Endothelial cell of umbilical vein (primary cell): ENCODE measurements around the gene ARL8B. TPM values are rescaled to one million over a fixed set of nuclear protein-coding genes. Genes with fewer than 3 reads are reported as not detected.

Source experiments
- BruUV-seq: library from RNA; stranded (reverse); fragments of 400-500 nt; replicated peaks from 2 replicates; lab custom pipeline; 2021; lab: Mats Ljungman, UMichigan
- CTCF ChIA-PET: fragments of 300-600, 350-600 bp; sonication (Branson Sonifier 250); formaldehyde crosslinking; loops from one replicate; lab custom pipeline; 2021; ENCODE audit warnings: antibody characterized with exemption, inconsistent platforms; lab: Charles Lee
- POLR2A ChIA-PET: fragments of 300-600, 350-600 bp; sonication (Branson Sonifier 250); formaldehyde crosslinking; loops from one replicate; lab custom pipeline; 2021; ENCODE audit warnings: antibody characterized with exemption, inconsistent platforms; lab: Charles Lee
- DNase-seq: peaks from one replicate; pipeline ENCODE4 v3.0.0-alpha.2; 2011; ENCODE audit warnings: low read depth, low spot score
- FAIRE-seq: peaks from 2 replicates; lab custom pipeline; 2011; peaks lifted over from hg19 to GRCh38; lab: Jason Lieb, UNC
- H2AFZ ChIP-seq: 2 replicates; pipeline ENCODE4 v1.6.0; 2012; ENCODE audit warnings: low read depth, low read length, control low read depth, inconsistent platforms
- H3K27ac ChIP-seq: 2 replicates; pipeline ENCODE4 v1.5.1; 2011; ENCODE audit warnings: low read depth, mild to moderate bottlenecking, control low read depth, low read length, moderate library complexity; ENCODE audit not compliant: insufficient read depth
- H3K27me3 ChIP-seq, 2 experiments: 2 replicates each; pipeline versions ENCODE4 v1.6.0 to v1.6.1; 2011; ENCODE audit warnings: low read length in 2 of 2, mixed read lengths in 1 of 2; ENCODE audit not compliant: control insufficient read depth in 2 of 2, insufficient read depth in 2 of 2
- H3K36me3 ChIP-seq, 2 experiments: 2 replicates in 1 of 2; 3 replicates in 1 of 2; pipeline ENCODE4 v1.5.1; 2011; ENCODE audit warnings: low read length in 2 of 2, mild to moderate bottlenecking in 1 of 2, moderate library complexity in 1 of 2; ENCODE audit not compliant: control insufficient read depth in 2 of 2, insufficient read depth in 2 of 2; ENCODE audit errors: extremely low read depth in 1 of 2
- H3K4me1 ChIP-seq: 3 replicates; pipeline ENCODE4 v1.5.1; 2011; ENCODE audit warnings: mild to moderate bottlenecking, low read length; ENCODE audit not compliant: control insufficient read depth, insufficient read depth; ENCODE audit errors: extremely low read depth
- H3K4me2 ChIP-seq: 2 replicates; pipeline ENCODE4 v1.6.1; 2011; ENCODE audit warnings: low read length, control low read depth, mixed read lengths; ENCODE audit not compliant: insufficient read depth
- H3K4me3 ChIP-seq, 3 experiments: fragments of 200-600 bp in 1 of 3; sonication (generic), shearing (Covaris generic) in 1 of 3; replicated peaks in 1 of 3; 2 replicates each; pipeline ENCODE4 v1.5.1; 2011 to 2016; ENCODE audit warnings: control low read depth in 3 of 3, low read length in 3 of 3, mild to moderate bottlenecking in 2 of 3, inconsistent platforms in 1 of 3, low read depth in 1 of 3, moderate library complexity in 1 of 3; ENCODE audit not compliant: insufficient read depth in 1 of 3
- H3K79me2 ChIP-seq: 2 replicates; pipeline ENCODE4 v1.6.0; 2012; ENCODE audit warnings: low read length, inconsistent platforms; ENCODE audit not compliant: control insufficient read depth, insufficient read depth
- H3K9ac ChIP-seq: replicated peaks from 2 replicates; pipeline ENCODE3; 2011; ENCODE audit warnings: low read length, control low read depth; ENCODE audit not compliant: insufficient read depth; ENCODE audit errors: extremely low read depth
- H3K9me1 ChIP-seq: replicated peaks from 3 replicates; pipeline ENCODE4 v1.6.0; 2011; ENCODE audit warnings: mild to moderate bottlenecking, low read length; ENCODE audit not compliant: control insufficient read depth, insufficient read depth; ENCODE audit errors: extremely low read depth
- H3K9me3 ChIP-seq: replicated peaks from 2 replicates; pipeline ENCODE4 v1.5.1; 2012; ENCODE audit warnings: low read length, inconsistent platforms; ENCODE audit not compliant: control insufficient read depth, insufficient read depth
- H4K20me1 ChIP-seq: replicated peaks from 2 replicates; pipeline ENCODE3; 2011; ENCODE audit warnings: mild to moderate bottlenecking, low read length; ENCODE audit not compliant: control insufficient read depth, insufficient read depth; ENCODE audit errors: extremely low read depth
- EZH2 ChIP-seq: IDR thresholded peaks from 2 replicates; pipeline ENCODE4 v1.6.1; 2012; ENCODE audit warnings: borderline replicate concordance, low read depth, mild to moderate bottlenecking, moderate library complexity, low read length, inconsistent platforms; ENCODE audit not compliant: severe bottlenecking
- FOS ChIP-seq: IDR thresholded peaks from 2 replicates; pipeline ENCODE4 v1.6.1; 2011; ENCODE audit warnings: mild to moderate bottlenecking, low read length, moderate library complexity, borderline replicate concordance; ENCODE audit not compliant: insufficient read depth
- GATA2 ChIP-seq: IDR thresholded peaks from 2 replicates; pipeline ENCODE4 v1.7.0; 2011; ENCODE audit warnings: low read depth, mild to moderate bottlenecking, moderate library complexity, mixed read lengths, low read length; ENCODE audit not compliant: insufficient read length, insufficient read depth
- JUN ChIP-seq: IDR thresholded peaks from 2 replicates; pipeline ENCODE4 v1.6.1; 2011; ENCODE audit warnings: borderline replicate concordance, low read depth; ENCODE audit not compliant: insufficient read length, insufficient read depth
- MYC ChIP-seq: IDR thresholded peaks from one replicate; pipeline ENCODE4 v1.6.1; 2011; ENCODE audit warnings: mild to moderate bottlenecking, low read depth, low read length
- POLR2A ChIP-seq: IDR thresholded peaks from 2 replicates; pipeline ENCODE4 v1.6.1; 2012; ENCODE audit warnings: low read depth, mild to moderate bottlenecking, control low read depth, low read length
- POLR2AphosphoS5 ChIP-seq: IDR thresholded peaks from 2 replicates; pipeline ENCODE4 v1.6.1; 2012; ENCODE audit warnings: low read depth, mild to moderate bottlenecking, control low read depth, low read length, moderate library complexity; ENCODE audit not compliant: insufficient read depth
- dilution Hi-C: fragments of 300-500 bp; cut with MboI; formaldehyde crosslinking; loops from one replicate; pipeline ENCODE4 v1.15.0; 2019; ENCODE audit warnings: low sequenced_read_pairs; ENCODE audit not compliant: extremely low pct_ligation_motif_present
- intact Hi-C: fragments of 100-400 bp; cut with micrococcal nuclease; formaldehyde crosslinking; loops from one replicate; pipeline ENCODE4 v1.10.0; 2022
- polyA plus RNA-seq, 4 experiments: library from polyadenylated mRNA; depleted of rRNA in 3 of 4; stranded (reverse) in 3 of 4; unstranded in 1 of 4; fragments of >200 nt; gene quantifications; 2 replicates each; pipeline versions ENCODE4 v1.2.1 to v1.2.3, GENCODE V29; 2011 to 2012; ENCODE audit warnings: missing spikeins in 1 of 4
- total RNA-seq: library from RNA; stranded (reverse); gene quantifications from 2 replicates; pipeline ENCODE4 v1.2.3, GENCODE V29; 2021
- TF ChIP-seq, protein P1 (sequence below): IDR thresholded peaks from 2 replicates; pipeline ENCODE4 v1.6.1; 2011; ENCODE audit not compliant: insufficient read depth, insufficient read length
- TF ChIP-seq, protein P2 (sequence below), 2 donors: IDR thresholded peaks; 1 replicate in 1 of 2; 2 replicates in 1 of 2; pipeline ENCODE4 v1.5.1; 2011; ENCODE audit warnings: low read length in 2 of 2, mild to moderate bottlenecking in 2 of 2, moderate library complexity in 2 of 2, control low read depth in 1 of 2, inconsistent platforms in 1 of 2, low read depth in 1 of 2; ENCODE audit not compliant: insufficient read depth in 1 of 2; ENCODE audit errors: extremely low read depth in 1 of 2

ARL8B gene
- total and polyA plus RNA-seq, 2 donors (not counting 3 experiments of a cell fraction or from before 2014, with no cell fraction given), result 32.1 to 58.2 TPM

DNA sequence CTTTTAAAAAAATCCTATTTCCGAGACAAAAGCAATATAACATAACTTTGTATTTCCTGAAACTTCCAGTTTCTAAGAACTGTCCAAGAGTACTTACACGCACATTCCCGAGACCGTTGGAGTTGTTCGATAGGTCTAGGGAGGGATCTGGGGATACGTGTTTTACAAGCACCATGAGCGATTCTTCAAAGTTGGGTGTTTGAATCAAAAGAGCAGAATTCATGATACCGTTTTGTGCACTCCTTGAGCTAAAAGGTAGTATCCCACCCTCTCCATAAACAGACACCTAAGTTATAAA lies 64.7 kb downstream of the ARL8B start:
- no peaks in the 10 kb centered on the region for H3K9me1 ChIP-seq
- DNase-seq (no peak), FAIRE-seq (no peak)
- H3K79me2 ChIP-seq, result peaks cover 41% of the 10 kb centered on the region
- dilution Hi-C loops, result no loop called here
- ChIA-PET POLR2A (interaction anchor here (1.0 kb wide), 1 partner anchor 694 kb away, joined by 3 read pairs; the partner anchor contains the start of gene ITPR1), CTCF (interaction anchor here (1.1 to 2.8 kb wide), 2 partner anchors 9 to 475 kb away, joined by 4 to 11 read pairs; no protein-coding TSS in a partner anchor)
- no peaks in the 10 kb centered on the region for H3K27me3 ChIP-seq
- H3K4me2 ChIP-seq, result peak overlapping the region; percentile 96
- H3K9ac ChIP-seq, result peak overlapping the region; percentile 92
- H3K36me3 ChIP-seq, result no peaks in the 10 kb centered on the region
- H3K9me3 ChIP-seq, result no peaks in the 10 kb centered on the region
- peaks cover 27% of the 10 kb centered on the region for H3K4me1 ChIP-seq
- TF ChIP-seq, protein P1, sequence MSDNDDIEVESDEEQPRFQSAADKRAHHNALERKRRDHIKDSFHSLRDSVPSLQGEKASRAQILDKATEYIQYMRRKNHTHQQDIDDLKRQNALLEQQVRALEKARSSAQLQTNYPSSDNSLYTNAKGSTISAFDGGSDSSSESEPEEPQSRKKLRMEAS, result no peak
- TF ChIP-seq MYC, result no peak
- TF ChIP-seq POLR2AphosphoS5, result no peak
- no peak for TF ChIP-seq JUN
- TF ChIP-seq GATA2, result no peak
- TF ChIP-seq FOS, result no peak
- TF ChIP-seq, protein P2, sequence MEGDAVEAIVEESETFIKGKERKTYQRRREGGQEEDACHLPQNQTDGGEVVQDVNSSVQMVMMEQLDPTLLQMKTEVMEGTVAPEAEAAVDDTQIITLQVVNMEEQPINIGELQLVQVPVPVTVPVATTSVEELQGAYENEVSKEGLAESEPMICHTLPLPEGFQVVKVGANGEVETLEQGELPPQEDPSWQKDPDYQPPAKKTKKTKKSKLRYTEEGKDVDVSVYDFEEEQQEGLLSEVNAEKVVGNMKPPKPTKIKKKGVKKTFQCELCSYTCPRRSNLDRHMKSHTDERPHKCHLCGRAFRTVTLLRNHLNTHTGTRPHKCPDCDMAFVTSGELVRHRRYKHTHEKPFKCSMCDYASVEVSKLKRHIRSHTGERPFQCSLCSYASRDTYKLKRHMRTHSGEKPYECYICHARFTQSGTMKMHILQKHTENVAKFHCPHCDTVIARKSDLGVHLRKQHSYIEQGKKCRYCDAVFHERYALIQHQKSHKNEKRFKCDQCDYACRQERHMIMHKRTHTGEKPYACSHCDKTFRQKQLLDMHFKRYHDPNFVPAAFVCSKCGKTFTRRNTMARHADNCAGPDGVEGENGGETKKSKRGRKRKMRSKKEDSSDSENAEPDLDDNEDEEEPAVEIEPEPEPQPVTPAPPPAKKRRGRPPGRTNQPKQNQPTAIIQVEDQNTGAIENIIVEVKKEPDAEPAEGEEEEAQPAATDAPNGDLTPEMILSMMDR (IDR thresholded peaks at IDR 0.05; ENCODE audit: extremely low read depth in 1 of 2, insufficient read depth in 1 of 2, low read depth in 1 of 2, low read length in 2 of 2), result no peak
- TF ChIP-seq EZH2, result no peak
- TF ChIP-seq POLR2A, result no peak
- H4K20me1 ChIP-seq, result no peaks in the 10 kb centered on the region
- BruUV-seq, result TSS peak; percentile 83
- H2AFZ ChIP-seq, result peak overlapping the region; percentile 32
- peak overlapping the region; percentile 32 to 80 (median 58) for H3K4me3 ChIP-seq
- intact Hi-C loops, result loop anchor here (1.0 to 5.0 kb wide), 7 partner anchors 8 to 695 kb away; partner anchors contain the start of genes ARL8B, BHLHE40 and ITPR1
- H3K27ac ChIP-seq, result peak overlapping the region; percentile 91
